ENCODE results near the gene CADM2.
"Not testable (repeated sequence)": the region's sequence is repeated elsewhere in the genome, so short reads cannot be mapped to it uniquely, and the experiment has no call there.

Gene CADM2

GRCh38 chr3:85691196-85691595 lies 732.4 kb downstream of the CADM2 start:
- H3K4me1 ChIP-seq (ENCODE audit: control insufficient read depth in 5 of 5, insufficient read depth in 5 of 5, low read length in 5 of 5), result no peaks in the 10 kb centered on the region
- H3K27me3 ChIP-seq (ENCODE audit: control insufficient read depth in 5 of 5, insufficient read depth in 4 of 5, low read length in 5 of 5), result no peaks in the 10 kb centered on the region
- no peak overlapping the region for H3K9ac ChIP-seq (ENCODE audit: low read length in 5 of 5)
- no peak overlapping the region for H3K4me3 ChIP-seq (ENCODE audit: low read depth in 1 of 5, low read length in 5 of 5)
- H3K9me3 ChIP-seq (ENCODE audit: control insufficient read depth in 5 of 5, low read length in 5 of 5), result peaks cover 0 to 3% (median 0%) of the 10 kb centered on the region in 5 donors
- H3K36me3 ChIP-seq (ENCODE audit: control insufficient read depth in 5 of 5, insufficient read depth in 5 of 5, low read length in 5 of 5), result no peaks in the 10 kb centered on the region
- no peak overlapping the region for H3K27ac ChIP-seq (ENCODE audit: low read depth, low read length)

GRCh38 chr3:85697156-85697555 lies 738.4 kb downstream of the CADM2 start:
- Histone ChIP-seq H3K27me3 (ENCODE audit: control insufficient read depth in 5 of 5, insufficient read depth in 4 of 5, low read length in 5 of 5) (no peaks in the 10 kb centered on the region), H3K36me3 (ENCODE audit: control insufficient read depth in 5 of 5, insufficient read depth in 5 of 5, low read length in 5 of 5) (no peaks in the 10 kb centered on the region), H3K27ac (ENCODE audit: low read depth, low read length) (no peak overlapping the region), H3K4me3 (ENCODE audit: low read depth in 1 of 5, low read length in 5 of 5) (no peak overlapping the region), H3K9ac (ENCODE audit: low read length in 5 of 5) (no peak overlapping the region), H3K4me1 (ENCODE audit: control insufficient read depth in 5 of 5, insufficient read depth in 5 of 5, low read length in 5 of 5) (no peaks in the 10 kb centered on the region), H3K9me3 (ENCODE audit: control insufficient read depth in 5 of 5, low read length in 5 of 5) (peaks cover 0 to 5% (median 2%) of the 10 kb centered on the region in 5 donors)

- H3K4me3 ChIP-seq (ENCODE audit: low read depth in 1 of 5, low read length in 5 of 5), result no peak overlapping the region
Measured at GRCh38 chr3:85706130-85706529, 747.3 kb downstream of the CADM2 start.

GRCh38 chr3:85708325-85708724 lies 749.5 kb downstream of the CADM2 start:
- not testable (repeated sequence) for H3K27ac ChIP-seq (ENCODE audit: low read depth, low read length); H3K36me3 ChIP-seq (ENCODE audit: control insufficient read depth in 5 of 5, insufficient read depth in 5 of 5, low read length in 5 of 5)

More at GRCh38 chr3:85706130-85706529, 747.3 kb downstream of the CADM2 start:
- peaks cover 0 to 3% (median 0%) of the 10 kb centered on the region in 5 donors for H3K9me3 ChIP-seq (ENCODE audit: control insufficient read depth in 5 of 5, low read length in 5 of 5)
- no peaks in the 10 kb centered on the region for H3K27me3 ChIP-seq (ENCODE audit: control insufficient read depth in 5 of 5, insufficient read depth in 4 of 5, low read length in 5 of 5)
- no peak overlapping the region for H3K9ac ChIP-seq (ENCODE audit: low read length in 5 of 5)
- H3K27ac ChIP-seq (ENCODE audit: low read depth, low read length), result no peak overlapping the region
- no peaks in the 10 kb centered on the region for H3K36me3 ChIP-seq (ENCODE audit: control insufficient read depth in 5 of 5, insufficient read depth in 5 of 5, low read length in 5 of 5)
- no peaks in the 10 kb centered on the region for H3K4me1 ChIP-seq (ENCODE audit: control insufficient read depth in 5 of 5, insufficient read depth in 5 of 5, low read length in 5 of 5)

GRCh38 chr3:85709346-85709892 lies 750.6 kb downstream of the CADM2 start:
- Histone ChIP-seq H3K9ac (ENCODE audit: low read length in 5 of 5) (no peak overlapping the region), H3K27me3 (ENCODE audit: control insufficient read depth in 5 of 5, insufficient read depth in 4 of 5, low read length in 5 of 5) (no peaks in the 10 kb centered on the region), H3K27ac (ENCODE audit: low read depth, low read length) (no peak overlapping the region), H3K9me3 (ENCODE audit: control insufficient read depth in 5 of 5, low read length in 5 of 5) (no peaks in the 10 kb centered on the region), H3K4me3 (ENCODE audit: low read depth in 1 of 5, low read length in 5 of 5) (no peak overlapping the region), H3K36me3 (ENCODE audit: control insufficient read depth in 5 of 5, insufficient read depth in 5 of 5, low read length in 5 of 5) (no peaks in the 10 kb centered on the region), H3K4me1 (ENCODE audit: control insufficient read depth in 5 of 5, insufficient read depth in 5 of 5, low read length in 5 of 5) (no peaks in the 10 kb centered on the region)

More at GRCh38 chr3:85708325-85708724, 749.5 kb downstream of the CADM2 start:
- not testable (repeated sequence) for H3K27me3 ChIP-seq (ENCODE audit: control insufficient read depth in 5 of 5, insufficient read depth in 4 of 5, low read length in 5 of 5); H3K4me3 ChIP-seq (ENCODE audit: low read depth in 1 of 5, low read length in 5 of 5); H3K9ac ChIP-seq (ENCODE audit: low read length in 5 of 5); H3K4me1 ChIP-seq (ENCODE audit: control insufficient read depth in 5 of 5, insufficient read depth in 5 of 5, low read length in 5 of 5); H3K9me3 ChIP-seq (ENCODE audit: control insufficient read depth in 5 of 5, low read length in 5 of 5)

- H3K9ac ChIP-seq (ENCODE audit: low read length in 5 of 5), result no peak overlapping the region
- no peaks in the 10 kb centered on the region for H3K36me3 ChIP-seq (ENCODE audit: control insufficient read depth in 5 of 5, insufficient read depth in 5 of 5, low read length in 5 of 5)
- no peaks in the 10 kb centered on the region for H3K27me3 ChIP-seq (ENCODE audit: control insufficient read depth in 5 of 5, insufficient read depth in 4 of 5, low read length in 5 of 5)
- H3K4me3 ChIP-seq (ENCODE audit: low read depth in 1 of 5, low read length in 5 of 5), result no peak overlapping the region
- H3K27ac ChIP-seq (ENCODE audit: low read depth, low read length), result no peak overlapping the region
- H3K9me3 ChIP-seq (ENCODE audit: control insufficient read depth in 5 of 5, low read length in 5 of 5), result no peaks in the 10 kb centered on the region
- H3K4me1 ChIP-seq (ENCODE audit: control insufficient read depth in 5 of 5, insufficient read depth in 5 of 5, low read length in 5 of 5), result no peaks in the 10 kb centered on the region
Measured at GRCh38 chr3:85710490-85710889, 751.7 kb downstream of the CADM2 start.

GRCh38 chr3:85721409-85722145 lies 762.8 kb downstream of the CADM2 start:
- no peak overlapping the region for H3K4me3 ChIP-seq (ENCODE audit: low read depth in 1 of 5, low read length in 5 of 5)
- no peaks in the 10 kb centered on the region for H3K27me3 ChIP-seq (ENCODE audit: control insufficient read depth in 5 of 5, insufficient read depth in 4 of 5, low read length in 5 of 5)
- H3K27ac ChIP-seq (ENCODE audit: low read depth, low read length), result no peak overlapping the region
- H3K4me1 ChIP-seq (ENCODE audit: control insufficient read depth in 5 of 5, insufficient read depth in 5 of 5, low read length in 5 of 5), result no peaks in the 10 kb centered on the region
- no peak overlapping the region for H3K9ac ChIP-seq (ENCODE audit: low read length in 5 of 5)
- peaks cover 0 to 5% (median 0%) of the 10 kb centered on the region in 5 donors for H3K9me3 ChIP-seq (ENCODE audit: control insufficient read depth in 5 of 5, low read length in 5 of 5)
- H3K36me3 ChIP-seq (ENCODE audit: control insufficient read depth in 5 of 5, insufficient read depth in 5 of 5, low read length in 5 of 5), result no peaks in the 10 kb centered on the region

GRCh38 chr3:85725809-85726208 lies 767.0 kb downstream of the CADM2 start:
- H3K27me3 ChIP-seq (ENCODE audit: control insufficient read depth in 5 of 5, insufficient read depth in 4 of 5, low read length in 5 of 5), result no peaks in the 10 kb centered on the region
- H3K4me3 ChIP-seq (ENCODE audit: low read depth in 1 of 5, low read length in 5 of 5), result no peak overlapping the region
- peaks cover 0 to 5% (median 0%) of the 10 kb centered on the region in 5 donors for H3K9me3 ChIP-seq (ENCODE audit: control insufficient read depth in 5 of 5, low read length in 5 of 5)
- no peak overlapping the region for H3K9ac ChIP-seq (ENCODE audit: low read length in 5 of 5)
- no peaks in the 10 kb centered on the region for H3K4me1 ChIP-seq (ENCODE audit: control insufficient read depth in 5 of 5, insufficient read depth in 5 of 5, low read length in 5 of 5)
- no peak overlapping the region for H3K27ac ChIP-seq (ENCODE audit: low read depth, low read length)
- no peaks in the 10 kb centered on the region for H3K36me3 ChIP-seq (ENCODE audit: control insufficient read depth in 5 of 5, insufficient read depth in 5 of 5, low read length in 5 of 5)

GRCh38 chr3:85726241-85726640 lies 767.5 kb downstream of the CADM2 start:
- Histone ChIP-seq H3K27ac (ENCODE audit: low read depth, low read length) (no peak overlapping the region), H3K27me3 (ENCODE audit: control insufficient read depth in 5 of 5, insufficient read depth in 4 of 5, low read length in 5 of 5) (no peaks in the 10 kb centered on the region)

GRCh38 chr3:85737846-85738245 lies 779.1 kb downstream of the CADM2 start:
- no peak overlapping the region for H3K4me3 ChIP-seq (ENCODE audit: low read depth in 1 of 5, low read length in 5 of 5)
- H3K36me3 ChIP-seq (ENCODE audit: control insufficient read depth in 5 of 5, insufficient read depth in 5 of 5, low read length in 5 of 5), result no peaks in the 10 kb centered on the region
- no peak overlapping the region for H3K9ac ChIP-seq (ENCODE audit: low read length in 5 of 5)
- no peaks in the 10 kb centered on the region for H3K9me3 ChIP-seq (ENCODE audit: control insufficient read depth in 5 of 5, low read length in 5 of 5)
- H3K27ac ChIP-seq (ENCODE audit: low read depth, low read length), result no peak overlapping the region
- H3K27me3 ChIP-seq (ENCODE audit: control insufficient read depth in 5 of 5, insufficient read depth in 4 of 5, low read length in 5 of 5), result no peaks in the 10 kb centered on the region
- H3K4me1 ChIP-seq (ENCODE audit: control insufficient read depth in 5 of 5, insufficient read depth in 5 of 5, low read length in 5 of 5), result no peaks in the 10 kb centered on the region

More at GRCh38 chr3:85726241-85726640, 767.5 kb downstream of the CADM2 start:
- H3K4me3 ChIP-seq (ENCODE audit: low read depth in 1 of 5, low read length in 5 of 5), result no peak overlapping the region
- no peaks in the 10 kb centered on the region for H3K36me3 ChIP-seq (ENCODE audit: control insufficient read depth in 5 of 5, insufficient read depth in 5 of 5, low read length in 5 of 5)
- peaks cover 0 to 4% (median 0%) of the 10 kb centered on the region in 5 donors for H3K9me3 ChIP-seq (ENCODE audit: control insufficient read depth in 5 of 5, low read length in 5 of 5)
- H3K9ac ChIP-seq (ENCODE audit: low read length in 5 of 5), result no peak overlapping the region
- H3K4me1 ChIP-seq (ENCODE audit: control insufficient read depth in 5 of 5, insufficient read depth in 5 of 5, low read length in 5 of 5), result no peaks in the 10 kb centered on the region

Data from subcutaneous abdominal adipose tissue (tissue), 5 donors.